Fibroblast of mammary gland (primary cell): ENCODE measurements around the gene ARHGAP27.

ENCODE experiments used
- DNase-seq: peaks from one replicate; pipeline ENCODE4 v3.0.0-alpha.2; 2010; ENCODE audit warnings: low read depth
- H3K4me3 ChIP-seq: 2 replicates; pipeline ENCODE4 v1.5.1; 2011; ENCODE audit warnings: low read depth, mild to moderate bottlenecking, low read length, moderate library complexity; ENCODE audit not compliant: control insufficient read depth
- TF ChIP-seq, protein P1 (sequence below): conservative IDR thresholded peaks from 2 replicates; pipeline ENCODE4 v1.5.1; 2011; ENCODE audit warnings: low read depth, low read length, inconsistent platforms; ENCODE audit not compliant: control insufficient read depth, insufficient read depth

ARHGAP27 gene

DNA sequence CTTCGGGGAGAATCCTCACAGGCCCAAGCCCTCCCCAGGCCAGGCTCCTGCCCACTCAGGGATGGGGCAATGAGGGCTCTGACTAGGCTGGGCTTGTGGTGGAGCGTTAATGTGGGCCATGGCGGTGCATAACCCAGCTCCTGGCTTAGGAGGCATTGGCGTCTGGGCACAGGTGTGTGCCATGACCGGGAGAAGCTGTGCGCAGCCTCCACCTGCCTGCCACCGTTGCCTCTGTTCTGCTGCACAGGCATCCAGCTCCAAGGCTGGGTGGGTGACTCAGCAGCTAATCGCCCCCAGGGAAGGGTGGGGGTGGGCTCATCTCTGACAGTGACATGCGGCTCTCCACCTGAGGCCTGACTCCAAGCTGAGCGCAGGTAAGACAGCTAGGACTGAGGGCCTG is 3.5 kb upstream of the ARHGAP27 start:
- no peak for DNase-seq
- TF ChIP-seq, protein P1, sequence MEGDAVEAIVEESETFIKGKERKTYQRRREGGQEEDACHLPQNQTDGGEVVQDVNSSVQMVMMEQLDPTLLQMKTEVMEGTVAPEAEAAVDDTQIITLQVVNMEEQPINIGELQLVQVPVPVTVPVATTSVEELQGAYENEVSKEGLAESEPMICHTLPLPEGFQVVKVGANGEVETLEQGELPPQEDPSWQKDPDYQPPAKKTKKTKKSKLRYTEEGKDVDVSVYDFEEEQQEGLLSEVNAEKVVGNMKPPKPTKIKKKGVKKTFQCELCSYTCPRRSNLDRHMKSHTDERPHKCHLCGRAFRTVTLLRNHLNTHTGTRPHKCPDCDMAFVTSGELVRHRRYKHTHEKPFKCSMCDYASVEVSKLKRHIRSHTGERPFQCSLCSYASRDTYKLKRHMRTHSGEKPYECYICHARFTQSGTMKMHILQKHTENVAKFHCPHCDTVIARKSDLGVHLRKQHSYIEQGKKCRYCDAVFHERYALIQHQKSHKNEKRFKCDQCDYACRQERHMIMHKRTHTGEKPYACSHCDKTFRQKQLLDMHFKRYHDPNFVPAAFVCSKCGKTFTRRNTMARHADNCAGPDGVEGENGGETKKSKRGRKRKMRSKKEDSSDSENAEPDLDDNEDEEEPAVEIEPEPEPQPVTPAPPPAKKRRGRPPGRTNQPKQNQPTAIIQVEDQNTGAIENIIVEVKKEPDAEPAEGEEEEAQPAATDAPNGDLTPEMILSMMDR = no peak

DNA sequence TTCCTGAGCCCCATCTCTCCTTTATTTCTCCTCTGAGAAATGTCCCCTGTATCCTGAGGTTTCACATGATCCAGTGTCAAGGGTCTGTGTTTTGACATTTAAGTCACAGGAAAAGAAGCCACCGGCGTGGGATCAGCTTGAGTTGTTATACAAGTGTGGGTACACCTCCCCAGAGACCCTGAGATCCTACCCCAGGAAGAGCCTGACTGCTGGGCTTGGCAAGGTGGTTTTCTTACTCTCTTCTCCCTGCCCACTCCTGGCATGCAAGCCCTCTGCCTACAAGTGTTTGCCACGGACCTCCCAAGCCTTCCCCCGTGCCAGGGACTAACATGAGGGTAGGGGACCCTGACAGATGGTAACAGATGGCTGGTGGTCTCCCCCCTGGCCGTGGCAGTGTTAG is 2.8 kb upstream of the ARHGAP27 start:
- DNase-seq = no peak
- H3K4me3 ChIP-seq = no peak overlapping the region
- TF ChIP-seq, protein P1 = no peak

More for the DNA sequence above, 3.5 kb upstream of the ARHGAP27 start:
- H3K4me3 ChIP-seq = no peak overlapping the region

DNA sequence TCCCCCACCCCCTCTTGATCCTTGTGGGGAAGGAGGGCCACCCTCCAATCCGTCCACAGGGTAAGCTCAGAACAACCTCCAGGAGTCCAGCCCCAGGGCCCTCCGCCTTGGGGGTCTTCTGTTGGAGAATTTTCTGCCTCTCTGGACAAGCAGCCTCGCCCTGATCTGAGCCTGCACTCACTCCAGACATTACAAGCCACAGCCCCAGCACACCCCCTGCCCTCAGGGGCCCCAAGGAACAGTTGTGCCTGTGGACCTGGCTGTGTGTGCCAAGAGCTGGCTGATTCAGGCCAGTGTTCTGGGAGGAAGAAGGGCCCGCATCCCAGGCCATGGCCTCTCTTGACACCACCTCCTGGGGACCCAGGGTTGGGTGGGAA is 477 bp upstream of the ARHGAP27 start:
- H3K4me3 ChIP-seq = no peak overlapping the region
- DNase-seq = no peak
- TF ChIP-seq, protein P1 = no peak

DNA sequence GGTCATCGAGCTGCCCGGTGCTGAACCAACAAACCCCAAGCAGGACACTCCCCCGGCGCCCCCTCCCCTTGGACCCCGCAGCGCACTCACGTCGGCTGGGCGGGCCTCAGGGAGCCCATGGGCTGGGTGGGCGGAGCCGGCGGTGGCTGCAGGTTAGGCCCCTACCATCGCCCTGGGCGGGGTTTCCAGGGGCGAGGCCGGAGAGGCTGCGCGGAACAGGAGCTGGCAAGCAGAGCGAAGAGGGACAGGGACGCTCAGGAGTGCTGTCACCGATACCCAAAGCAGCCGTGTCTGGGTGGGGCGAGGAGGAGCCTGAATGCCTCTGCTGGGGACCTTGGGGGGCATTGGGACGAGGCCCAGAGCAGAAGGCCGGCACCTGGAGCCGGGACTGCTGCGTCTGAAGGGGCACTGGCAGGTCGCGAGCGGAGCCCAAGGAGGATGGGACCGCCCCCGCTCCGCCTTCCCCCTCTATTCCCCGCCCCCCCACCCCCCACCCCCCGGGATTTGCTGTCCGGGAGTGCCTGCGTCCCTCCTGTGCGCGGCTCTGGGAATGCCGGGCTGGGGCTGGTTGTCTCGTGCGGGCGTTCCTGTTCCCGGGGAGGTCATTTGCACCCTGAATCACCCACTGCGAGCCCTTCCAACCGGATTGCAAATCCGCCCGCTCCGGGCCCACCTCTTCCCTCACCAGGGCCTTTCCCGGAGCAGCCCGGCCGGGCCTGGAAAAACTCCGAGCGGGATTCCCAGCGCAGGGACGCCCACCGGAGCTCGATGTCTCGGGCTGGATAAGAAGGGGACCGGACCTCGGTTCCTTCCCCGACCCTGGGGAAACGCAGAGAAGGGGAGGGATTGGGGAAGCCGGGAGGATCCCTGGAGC is 902 bp downstream of the ARHGAP27 start:
- peak; percentile 45 for DNase-seq
- TF ChIP-seq, protein P1 = no peak
- peak overlapping the region; percentile 41 for H3K4me3 ChIP-seq

DNA sequence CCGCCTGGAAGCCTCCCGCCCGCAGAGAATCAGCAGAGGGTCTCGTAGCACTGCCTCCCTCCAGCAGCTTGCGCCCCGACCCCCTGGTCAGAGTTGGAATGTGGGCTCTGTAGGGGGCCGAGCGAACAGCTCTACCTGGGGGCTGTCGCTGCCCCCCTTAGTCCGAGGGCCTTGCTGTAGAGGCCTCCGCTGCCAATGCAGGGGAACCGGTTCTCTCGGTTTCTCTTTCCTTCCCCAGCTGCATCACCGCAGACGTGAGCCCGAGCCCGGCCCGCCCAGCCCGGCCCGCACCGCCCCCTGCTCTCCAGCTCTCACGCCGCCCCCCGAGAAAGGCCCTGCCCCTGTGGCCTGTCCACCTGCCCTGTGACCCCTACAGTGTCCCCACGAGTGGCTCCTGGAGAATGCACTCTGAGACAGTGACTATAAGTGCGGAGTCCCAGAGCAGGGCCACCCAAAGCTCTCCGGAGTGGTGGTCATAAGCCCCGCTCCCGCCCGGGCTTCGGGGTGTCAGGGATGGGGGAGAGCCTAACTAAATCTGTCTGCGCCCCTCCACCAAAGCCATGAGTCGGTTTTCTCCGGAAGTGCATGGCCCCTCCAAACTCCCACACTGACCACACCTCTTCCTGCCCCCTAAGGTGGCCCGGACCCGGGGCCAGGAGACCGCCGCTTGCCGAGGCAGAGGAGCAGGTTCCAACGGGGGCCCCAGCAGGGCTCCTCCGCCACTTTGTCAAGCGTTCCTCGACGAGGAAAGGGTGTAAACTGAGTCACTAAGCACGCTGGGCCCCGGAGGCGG is 1.7 kb downstream of the ARHGAP27 start:
- DNase-seq = no peak
- no peak overlapping the region for H3K4me3 ChIP-seq
- TF ChIP-seq, protein P1 = no peak

DNA sequence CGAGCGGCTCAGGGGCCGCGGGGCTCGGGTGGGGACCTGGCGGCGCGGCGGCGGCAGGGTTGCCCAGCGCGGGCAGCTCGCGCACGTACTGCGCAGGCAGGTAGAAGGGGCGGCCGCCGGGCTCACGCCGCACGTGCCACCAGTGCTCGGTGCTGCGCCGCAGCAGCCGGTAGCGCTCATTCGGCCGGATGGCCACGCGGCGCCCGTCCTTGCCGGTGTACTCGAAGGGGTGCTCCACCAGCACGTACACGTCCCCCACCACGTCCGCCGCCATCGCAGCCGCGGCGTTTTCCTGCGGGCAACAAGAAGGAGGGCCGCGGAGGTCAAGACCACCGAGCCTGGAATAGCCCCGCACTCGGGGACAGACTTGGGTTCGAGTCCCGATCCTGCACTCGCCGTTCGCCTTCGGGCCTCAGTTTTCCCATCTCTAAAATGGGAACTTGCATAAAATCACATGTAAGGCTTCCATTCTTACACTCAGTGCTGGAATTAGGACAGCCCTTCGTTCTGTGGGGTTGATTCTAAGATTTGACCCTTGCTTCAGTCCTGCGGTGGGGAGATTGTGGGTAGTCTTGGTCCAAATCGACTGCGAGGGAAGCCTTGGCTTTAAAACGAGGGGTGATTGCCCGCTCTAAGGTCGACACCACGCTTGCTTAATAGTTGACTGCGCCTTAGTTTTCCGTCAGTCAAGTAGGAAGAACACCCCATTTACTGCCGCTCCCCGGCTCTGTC is 2.5 kb downstream of the ARHGAP27 start:
- no peak for DNase-seq
- TF ChIP-seq, protein P1 = no peak
- H3K4me3 ChIP-seq = no peak overlapping the region
